Epithelial cell of proximal tubule (primary cell): ENCODE results near the gene JOSD2. TPM values are rescaled to one million over a fixed set of nuclear protein-coding genes. Genes with fewer than 3 reads are reported as not detected.

Experiments used
- DNase-seq: peaks from one replicate; pipeline ENCODE4 v3.0.0-alpha.2; 2011; ENCODE audit warnings: low read depth
- H3K4me3 ChIP-seq: 2 replicates; pipeline ENCODE4 v1.5.1; 2011; ENCODE audit warnings: low read depth, mild to moderate bottlenecking, low read length
- total RNA-seq: library from RNA; depleted of rRNA; stranded (reverse); fragments of >200 nt; gene quantifications from 2 replicates; pipeline ENCODE4 v1.2.3, GENCODE V29; 2015
- TF ChIP-seq, protein P1 (sequence below): conservative IDR thresholded peaks from 2 replicates; pipeline ENCODE4 v1.5.1; 2012; ENCODE audit warnings: low read depth, mild to moderate bottlenecking, low read length

JOSD2 gene
- total RNA-seq, 1 donor from 2014 or later, result 16.1 TPM

DNA sequence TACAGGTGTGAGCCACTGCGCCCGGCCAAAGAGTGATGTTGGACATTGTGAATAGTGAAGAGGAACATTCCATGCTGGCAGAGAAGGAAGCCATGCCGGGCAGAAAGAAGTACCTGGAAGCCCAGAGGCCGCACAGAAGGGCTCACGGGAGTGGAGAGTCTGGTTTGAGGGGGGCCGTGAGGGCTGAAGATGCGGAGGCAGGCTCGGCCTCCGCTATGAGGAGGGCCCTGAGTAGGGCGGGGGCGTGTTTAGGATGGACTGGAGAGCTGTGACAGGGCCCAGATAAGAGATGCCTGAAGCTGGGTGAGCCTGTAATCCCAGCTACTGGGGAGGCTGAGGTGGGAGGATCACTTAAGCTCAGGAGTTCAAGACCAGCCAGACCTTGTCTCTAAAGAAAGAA lies 1.6 kb downstream of the JOSD2 start:
- no peak overlapping the region for H3K4me3 ChIP-seq
- TF ChIP-seq, protein P1, sequence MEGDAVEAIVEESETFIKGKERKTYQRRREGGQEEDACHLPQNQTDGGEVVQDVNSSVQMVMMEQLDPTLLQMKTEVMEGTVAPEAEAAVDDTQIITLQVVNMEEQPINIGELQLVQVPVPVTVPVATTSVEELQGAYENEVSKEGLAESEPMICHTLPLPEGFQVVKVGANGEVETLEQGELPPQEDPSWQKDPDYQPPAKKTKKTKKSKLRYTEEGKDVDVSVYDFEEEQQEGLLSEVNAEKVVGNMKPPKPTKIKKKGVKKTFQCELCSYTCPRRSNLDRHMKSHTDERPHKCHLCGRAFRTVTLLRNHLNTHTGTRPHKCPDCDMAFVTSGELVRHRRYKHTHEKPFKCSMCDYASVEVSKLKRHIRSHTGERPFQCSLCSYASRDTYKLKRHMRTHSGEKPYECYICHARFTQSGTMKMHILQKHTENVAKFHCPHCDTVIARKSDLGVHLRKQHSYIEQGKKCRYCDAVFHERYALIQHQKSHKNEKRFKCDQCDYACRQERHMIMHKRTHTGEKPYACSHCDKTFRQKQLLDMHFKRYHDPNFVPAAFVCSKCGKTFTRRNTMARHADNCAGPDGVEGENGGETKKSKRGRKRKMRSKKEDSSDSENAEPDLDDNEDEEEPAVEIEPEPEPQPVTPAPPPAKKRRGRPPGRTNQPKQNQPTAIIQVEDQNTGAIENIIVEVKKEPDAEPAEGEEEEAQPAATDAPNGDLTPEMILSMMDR, result no peak
- DNase-seq, result no peak

DNA sequence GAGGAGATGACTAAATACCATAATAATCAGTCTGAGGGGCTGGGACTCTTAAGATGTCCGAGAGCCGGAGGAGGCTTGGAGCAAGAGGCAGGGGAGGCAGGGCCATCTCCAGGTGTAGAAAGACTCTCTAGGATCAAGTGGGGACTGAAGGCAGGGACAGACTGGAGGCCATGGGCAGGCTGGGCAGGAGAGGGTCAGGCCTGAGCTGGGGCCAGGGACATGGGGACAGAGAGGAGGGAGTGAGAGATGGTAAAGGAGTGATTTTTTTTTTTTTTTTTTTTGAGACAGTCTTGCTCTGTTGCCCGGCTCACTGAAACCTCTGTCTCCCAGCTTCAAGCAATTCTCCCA lies 2.2 kb downstream of the JOSD2 start:
- TF ChIP-seq, protein P1, result no peak
- DNase-seq, result no peak
- H3K4me3 ChIP-seq, result no peak overlapping the region

DNA sequence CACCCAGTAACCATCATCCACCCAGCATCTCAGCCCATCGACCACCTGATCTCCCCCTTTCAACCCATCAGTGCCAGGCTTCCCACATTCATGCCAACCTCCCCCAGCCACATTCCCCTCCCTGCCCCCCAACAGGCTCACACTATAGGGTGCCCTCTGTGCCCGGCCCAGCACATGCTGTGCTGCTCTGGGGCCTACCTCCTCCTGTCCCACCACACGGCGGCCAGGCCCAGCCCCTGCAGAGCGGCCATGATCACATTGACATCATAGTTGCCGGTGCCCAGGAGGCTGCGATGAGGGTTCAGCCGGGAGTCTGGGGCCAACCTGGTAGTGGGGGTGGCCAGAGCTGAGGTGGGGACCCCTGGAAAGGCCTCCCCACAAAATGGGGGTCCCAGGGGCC lies 3.6 kb downstream of the JOSD2 start:
- no peak for DNase-seq
- TF ChIP-seq, protein P1, result no peak
- no peak overlapping the region for H3K4me3 ChIP-seq

- no peak for DNase-seq
- H3K4me3 ChIP-seq, result no peak overlapping the region
- TF ChIP-seq, protein P1, result no peak
These were observed 4.3 kb downstream of the JOSD2 start for GRCh38 chr19:50506700-50507099.

- no peak overlapping the region for H3K4me3 ChIP-seq
- DNase-seq, result no peak
These were observed 5.0 kb downstream of the JOSD2 start for GRCh38 chr19:50505856-50506611.

GRCh38 chr19:50501568-50502475 lies 9.2 kb downstream of the JOSD2 start:
- TF ChIP-seq, protein P1, result no peak
- no peak for DNase-seq
- no peak overlapping the region for H3K4me3 ChIP-seq

More at GRCh38 chr19:50505856-50506611, 5.0 kb downstream of the JOSD2 start:
- TF ChIP-seq, protein P1, result no peak
